Breast epithelium (tissue), 4 donors: ENCODE data around the gene PBX3. TPM values are rescaled to one million over a fixed set of nuclear protein-coding genes. Genes with fewer than 3 reads are reported as not detected.

ENCODE experiments used
- DNase-seq, 2 donors: peaks; one replicate each; pipeline ENCODE4 v3.0.0-alpha.2; 2019; ENCODE audit warnings: low spot score in 2 of 2
- H3K27ac ChIP-seq, 2 donors: fragments of 200-600 bp; sonication (generic) in 1 of 2; one replicate each; pipeline ENCODE4 v1.5.1; 2016 to 2019; ENCODE audit warnings: mild to moderate bottlenecking in 1 of 2
- H3K27me3 ChIP-seq, 2 donors: fragments of 200-600 bp; sonication (generic) in 1 of 2; one replicate each; pipeline versions ENCODE4 v1.5.1 to v1.6.0; 2017 to 2019; ENCODE audit warnings: control low read depth in 1 of 2, mild to moderate bottlenecking in 1 of 2
- H3K36me3 ChIP-seq: fragments of 200-600 bp; one replicate; pipeline ENCODE4 v1.5.1; 2019
- H3K4me1 ChIP-seq, 2 donors: fragments of 200-600 bp; sonication (generic); one replicate each; pipeline ENCODE4 v1.5.1; 2016 to 2019; ENCODE audit warnings: control low read depth in 1 of 2
- H3K4me3 ChIP-seq, 3 donors: fragments of 200-600 bp; sonication (generic); 1 replicate in 2 of 3; 2 replicates in 1 of 3; pipeline ENCODE4 v1.5.1; 2016 to 2019; ENCODE audit warnings: mild to moderate bottlenecking in 3 of 3, moderate library complexity in 2 of 3
- H3K9me3 ChIP-seq, 2 donors: fragments of 200-600 bp; sonication (generic) in 1 of 2; one replicate each; pipeline ENCODE4 v1.5.1; 2016 to 2019; ENCODE audit warnings: control low read depth in 1 of 2
- CTCF ChIP-seq, 3 donors: fragments of 450-650 bp; IDR thresholded peaks; one replicate each; pipeline ENCODE4 v1.5.1; 2016 to 2017; ENCODE audit warnings: antibody characterized with exemption in 3 of 3, mild to moderate bottlenecking in 3 of 3, moderate library complexity in 3 of 3
- POLR2A ChIP-seq: fragments of 450-650 bp; IDR thresholded peaks from one replicate; pipeline ENCODE4 v1.6.1; 2016; ENCODE audit warnings: antibody characterized with exemption, mild to moderate bottlenecking, moderate library complexity
- POLR2AphosphoS5 ChIP-seq, 3 donors: sonication (generic); formaldehyde crosslinking; IDR thresholded peaks; one replicate each; pipeline ENCODE4 v1.6.1; 2017; ENCODE audit warnings: antibody characterized with exemption in 3 of 3
- intact Hi-C: fragments of 100-400 bp; cut with DNase I; formaldehyde crosslinking; loops from one replicate; pipeline ENCODE4 v1.15.1; 2023; ENCODE audit warnings: low total_unique reads
- total RNA-seq, 3 donors: library from RNA; depleted of rRNA; stranded (reverse); fragments of >200 nt; gene quantifications; one replicate each; pipeline ENCODE4 v1.1.0, GENCODE V29; 2016

The PBX3 gene
- total RNA-seq, 3 donors from 2014 or later, result 29.5 to 31.2 (median 29.8) TPM

- H3K4me1 ChIP-seq, result no peaks in the 10 kb centered on the region
- no peak for DNase-seq
- intact Hi-C loops, result loop anchor here (10.0 kb wide), 1 partner anchor 96 kb away; no protein-coding TSS in a partner anchor
- H3K9me3 ChIP-seq, result no peaks in the 10 kb centered on the region
- H3K36me3 ChIP-seq, result no peaks in the 10 kb centered on the region
- H3K27me3 ChIP-seq, result no peaks in the 10 kb centered on the region
- peak overlapping the region; percentile 53 to 69 (median 55) for H3K4me3 ChIP-seq
- H3K27ac ChIP-seq, result peak overlapping the region; percentile 10 to 18
- no peak for TF ChIP-seq POLR2AphosphoS5 (IDR thresholded peaks at IDR 0.05)
- TF ChIP-seq POLR2A, result no peak
- no peak for TF ChIP-seq CTCF (IDR thresholded peaks at IDR 0.05)
Observed at GRCh38 chr9:125889112-125889475, 141.9 kb downstream of the PBX3 start.

- Histone ChIP-seq H3K4me1 (no peaks in the 10 kb centered on the region), H3K27me3 (no peaks in the 10 kb centered on the region), H3K9me3 (no peaks in the 10 kb centered on the region), H3K27ac (peak overlapping the region in 1 of 2 donors; percentile 18), H3K36me3 (no peaks in the 10 kb centered on the region), H3K4me3 (peak overlapping the region; percentile 53 to 69 (median 55))
- DNase-seq, result no peak
- intact Hi-C loops, result loop anchor here (10.0 kb wide), 1 partner anchor 95 kb away; no protein-coding TSS in a partner anchor
- TF ChIP-seq POLR2AphosphoS5 (IDR thresholded peaks at IDR 0.05) (no peak), CTCF (IDR thresholded peaks at IDR 0.05) (no peak), POLR2A (no peak)
Observed at GRCh38 chr9:125889476-125890419, 142.6 kb downstream of the PBX3 start.

GRCh38 chr9:125890826-125891225 lies 143.7 kb downstream of the PBX3 start:
- H3K4me1 ChIP-seq, result no peaks in the 10 kb centered on the region
- H3K27ac ChIP-seq, result no peak overlapping the region
- intact Hi-C loops, result no loop called here
- no peak for DNase-seq
- no peaks in the 10 kb centered on the region for H3K27me3 ChIP-seq
- no peaks in the 10 kb centered on the region for H3K36me3 ChIP-seq
- TF ChIP-seq POLR2A (no peak), POLR2AphosphoS5 (IDR thresholded peaks at IDR 0.05) (no peak)
- no peak overlapping the region for H3K4me3 ChIP-seq
- H3K9me3 ChIP-seq, result no peaks in the 10 kb centered on the region

- no peak for DNase-seq
- Histone ChIP-seq H3K36me3 (no peaks in the 10 kb centered on the region), H3K27me3 (no peaks in the 10 kb centered on the region), H3K27ac (no peak overlapping the region), H3K4me1 (no peaks in the 10 kb centered on the region), H3K4me3 (no peak overlapping the region), H3K9me3 (no peaks in the 10 kb centered on the region)
- intact Hi-C loops, result no loop called here
- TF ChIP-seq CTCF (IDR thresholded peaks at IDR 0.05), result no peak
- no peak for TF ChIP-seq POLR2A
- no peak for TF ChIP-seq POLR2AphosphoS5 (IDR thresholded peaks at IDR 0.05)
Observed at GRCh38 chr9:125893277-125893676, 146.1 kb downstream of the PBX3 start.

- no peak overlapping the region for H3K27ac ChIP-seq
- TF ChIP-seq CTCF (IDR thresholded peaks at IDR 0.05) (no peak), POLR2A (no peak), POLR2AphosphoS5 (IDR thresholded peaks at IDR 0.05) (no peak)
- no peaks in the 10 kb centered on the region for H3K27me3 ChIP-seq
- no peaks in the 10 kb centered on the region for H3K9me3 ChIP-seq
- H3K4me3 ChIP-seq, result no peak overlapping the region
- H3K4me1 ChIP-seq, result no peaks in the 10 kb centered on the region
- intact Hi-C loops, result no loop called here
- H3K36me3 ChIP-seq, result no peaks in the 10 kb centered on the region
- DNase-seq, result no peak
Observed at GRCh38 chr9:125894566-125894965, 147.4 kb downstream of the PBX3 start.
